Vagina (tissue), 2 donors: ENCODE data around the gene TNFRSF1B. TPM values are rescaled to one million over a fixed set of nuclear protein-coding genes. Genes with fewer than 3 reads are reported as not detected.

Source experiments
- DNase-seq, 2 donors: peaks; one replicate each; pipeline ENCODE4 v3.0.0-alpha.2; 2017; ENCODE audit errors: extremely low spot score in 2 of 2
- H3K27ac ChIP-seq: fragments of 200-600 bp; sonication (generic); one replicate; pipeline ENCODE4 v1.5.1; 2019
- H3K27me3 ChIP-seq: fragments of 200-600 bp; sonication (generic); one replicate; pipeline ENCODE4 v1.5.1; 2019
- H3K36me3 ChIP-seq, 2 donors: fragments of 200-600 bp; sonication (generic); one replicate each; pipeline ENCODE4 v1.5.1; 2017 to 2019
- H3K4me1 ChIP-seq: fragments of 200-600 bp; sonication (generic); one replicate; pipeline ENCODE4 v1.5.1; 2019
- H3K4me3 ChIP-seq, 2 donors: fragments of 200-600 bp; sonication (generic); 1 replicate in 1 of 2; 2 replicates in 1 of 2; pipeline ENCODE4 v1.5.1; 2016 to 2019
- H3K9me3 ChIP-seq: fragments of 200-600 bp; sonication (generic); one replicate; pipeline ENCODE4 v1.5.1; 2019
- POLR2A ChIP-seq, 2 donors: fragments of 450-650 bp; IDR thresholded peaks; one replicate each; pipeline ENCODE4 v1.6.1; 2017; ENCODE audit warnings: antibody characterized with exemption in 2 of 2, mild to moderate bottlenecking in 2 of 2, moderate library complexity in 2 of 2
- POLR2AphosphoS5 ChIP-seq, 2 donors: sonication (generic); formaldehyde crosslinking; IDR thresholded peaks; one replicate each; pipeline ENCODE4 v1.9.0; 2017; ENCODE audit warnings: antibody characterized with exemption in 2 of 2, mild to moderate bottlenecking in 2 of 2, low read depth in 1 of 2; ENCODE audit not compliant: insufficient read depth in 1 of 2
- intact Hi-C: fragments of 100-400 bp; cut with DNase I; formaldehyde crosslinking; loops from one replicate; pipeline ENCODE4 v1.15.1; 2023
- total RNA-seq: library from RNA; depleted of rRNA; stranded (reverse); fragments of >200 nt; gene quantifications from one replicate; pipeline ENCODE4 v1.2.3, GENCODE V29; 2016
- TF ChIP-seq, protein P1 (sequence below), 3 experiments: fragments of 450-650 bp in 2 of 3; fragments of 200-600 bp in 1 of 3; sonication (generic) in 1 of 3; IDR thresholded peaks; one replicate each; pipeline ENCODE4 v1.5.1; 2017 to 2019; ENCODE audit warnings: antibody characterized with exemption in 3 of 3, mild to moderate bottlenecking in 2 of 3, moderate library complexity in 2 of 3

The TNFRSF1B gene
- total RNA-seq, 1 donor from 2014 or later: 41.0 TPM

GRCh38 chr1:12136916-12137610, 29.7 kb upstream of the TNFRSF1B start:
- no peak for TF ChIP-seq POLR2A (IDR thresholded peaks at IDR 0.05)
- intact Hi-C loops: no loop called here

GRCh38 chr1:12138196-12139168, 28.3 kb upstream of the TNFRSF1B start:
- Histone ChIP-seq H3K9me3 (no peaks in the 10 kb centered on the region), H3K36me3 (no peaks in the 10 kb centered on the region), H3K27me3 (no peaks in the 10 kb centered on the region), H3K27ac (no peak overlapping the region), H3K4me3 (no peak overlapping the region), H3K4me1 (peaks cover 13% of the 10 kb centered on the region)
- intact Hi-C loops: no loop called here
- DNase-seq: no peak
- no peak for TF ChIP-seq POLR2A (IDR thresholded peaks at IDR 0.05)
- TF ChIP-seq, protein P1, sequence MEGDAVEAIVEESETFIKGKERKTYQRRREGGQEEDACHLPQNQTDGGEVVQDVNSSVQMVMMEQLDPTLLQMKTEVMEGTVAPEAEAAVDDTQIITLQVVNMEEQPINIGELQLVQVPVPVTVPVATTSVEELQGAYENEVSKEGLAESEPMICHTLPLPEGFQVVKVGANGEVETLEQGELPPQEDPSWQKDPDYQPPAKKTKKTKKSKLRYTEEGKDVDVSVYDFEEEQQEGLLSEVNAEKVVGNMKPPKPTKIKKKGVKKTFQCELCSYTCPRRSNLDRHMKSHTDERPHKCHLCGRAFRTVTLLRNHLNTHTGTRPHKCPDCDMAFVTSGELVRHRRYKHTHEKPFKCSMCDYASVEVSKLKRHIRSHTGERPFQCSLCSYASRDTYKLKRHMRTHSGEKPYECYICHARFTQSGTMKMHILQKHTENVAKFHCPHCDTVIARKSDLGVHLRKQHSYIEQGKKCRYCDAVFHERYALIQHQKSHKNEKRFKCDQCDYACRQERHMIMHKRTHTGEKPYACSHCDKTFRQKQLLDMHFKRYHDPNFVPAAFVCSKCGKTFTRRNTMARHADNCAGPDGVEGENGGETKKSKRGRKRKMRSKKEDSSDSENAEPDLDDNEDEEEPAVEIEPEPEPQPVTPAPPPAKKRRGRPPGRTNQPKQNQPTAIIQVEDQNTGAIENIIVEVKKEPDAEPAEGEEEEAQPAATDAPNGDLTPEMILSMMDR (IDR thresholded peaks at IDR 0.05): no peak
- TF ChIP-seq POLR2AphosphoS5 (IDR thresholded peaks at IDR 0.05; ENCODE audit: insufficient read depth in 1 of 2, low read depth in 1 of 2): no peak

More at GRCh38 chr1:12136916-12137610, 29.7 kb upstream of the TNFRSF1B start:
- Histone ChIP-seq H3K27ac (no peak overlapping the region), H3K4me1 (peaks cover 18% of the 10 kb centered on the region), H3K9me3 (no peaks in the 10 kb centered on the region), H3K4me3 (no peak overlapping the region), H3K27me3 (no peaks in the 10 kb centered on the region), H3K36me3 (no peaks in the 10 kb centered on the region)
- no peak for DNase-seq

DNA sequence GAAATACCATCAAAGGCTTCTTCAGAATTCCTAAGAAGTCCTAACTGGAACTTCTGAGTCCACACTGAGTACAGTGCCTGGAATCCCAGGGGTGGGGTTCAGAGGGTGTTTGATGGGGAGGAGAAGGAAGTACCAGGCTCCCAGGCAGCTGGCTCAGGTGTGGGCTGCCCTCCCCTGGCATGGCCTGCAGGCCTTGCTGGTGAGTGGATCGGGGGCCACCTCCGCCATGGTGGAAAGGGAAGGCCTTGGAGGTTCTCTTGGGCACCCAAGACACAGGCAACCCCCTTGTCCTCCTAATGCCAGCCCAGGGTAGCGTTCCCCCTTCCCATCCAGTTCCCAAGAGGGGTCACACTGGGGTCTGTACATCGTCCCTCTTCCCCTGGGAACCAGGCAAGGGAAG, 26.8 kb upstream of the TNFRSF1B start:
- H3K9me3 ChIP-seq: no peaks in the 10 kb centered on the region
- no peak for DNase-seq
- peaks cover 21% of the 10 kb centered on the region for H3K4me1 ChIP-seq
- H3K36me3 ChIP-seq: no peaks in the 10 kb centered on the region
- intact Hi-C loops: no loop called here
- no peak overlapping the region for H3K4me3 ChIP-seq
- H3K27me3 ChIP-seq: no peaks in the 10 kb centered on the region
- TF ChIP-seq POLR2AphosphoS5 (IDR thresholded peaks at IDR 0.05; ENCODE audit: insufficient read depth in 1 of 2, low read depth in 1 of 2): no peak
- no peak for TF ChIP-seq POLR2A (IDR thresholded peaks at IDR 0.05)
- TF ChIP-seq, protein P1 (IDR thresholded peaks at IDR 0.05): no peak
- no peak overlapping the region for H3K27ac ChIP-seq

DNA sequence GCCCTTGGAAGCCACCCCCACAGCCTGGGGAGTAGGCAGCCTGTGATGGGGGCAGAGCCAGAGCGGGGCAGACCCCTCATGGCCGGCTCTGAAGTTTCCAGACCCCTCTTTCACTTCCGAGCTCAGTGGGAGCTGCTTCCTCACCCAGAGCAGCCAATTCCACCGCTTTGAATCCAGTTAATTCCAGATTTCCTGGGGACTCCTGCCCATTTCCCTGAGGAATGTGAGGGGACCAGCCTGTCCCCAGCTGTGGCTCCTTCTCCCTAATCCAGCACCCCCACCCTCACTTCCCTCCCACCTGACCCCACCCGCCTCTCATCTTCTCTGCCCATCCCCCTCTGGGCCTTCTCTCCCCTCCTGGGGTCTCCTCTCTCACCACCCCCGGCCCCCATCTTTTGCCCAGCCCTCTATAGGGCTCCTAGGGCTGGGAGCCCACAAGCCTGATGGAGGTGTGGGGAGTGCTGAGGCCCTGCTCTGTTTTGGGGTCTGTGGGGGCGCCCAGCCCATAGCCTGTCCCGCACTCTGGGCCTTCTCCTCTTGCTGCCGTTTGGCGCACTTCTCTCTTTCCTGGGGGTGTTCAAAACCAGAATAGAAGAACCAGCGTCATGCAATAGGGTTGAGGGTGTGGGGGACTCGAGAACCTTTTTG, 26.2 kb upstream of the TNFRSF1B start:
- TF ChIP-seq POLR2A (IDR thresholded peaks at IDR 0.05): no peak
- TF ChIP-seq, protein P1 (IDR thresholded peaks at IDR 0.05): no peak
- TF ChIP-seq POLR2AphosphoS5 (IDR thresholded peaks at IDR 0.05; ENCODE audit: insufficient read depth in 1 of 2, low read depth in 1 of 2): no peak
- no peaks in the 10 kb centered on the region for H3K27me3 ChIP-seq
- H3K27ac ChIP-seq: no peak overlapping the region
- peaks cover 16% of the 10 kb centered on the region for H3K4me1 ChIP-seq
- no peaks in the 10 kb centered on the region for H3K36me3 ChIP-seq
- intact Hi-C loops: no loop called here
- no peaks in the 10 kb centered on the region for H3K9me3 ChIP-seq
- no peak overlapping the region for H3K4me3 ChIP-seq
- no peak for DNase-seq

- DNase-seq: no peak
- intact Hi-C loops: no loop called here
- H3K27ac ChIP-seq: no peak overlapping the region
- no peak overlapping the region for H3K4me3 ChIP-seq
- TF ChIP-seq POLR2A (IDR thresholded peaks at IDR 0.05): no peak
- TF ChIP-seq, protein P1 (IDR thresholded peaks at IDR 0.05): no peak
- no peak for TF ChIP-seq POLR2AphosphoS5 (IDR thresholded peaks at IDR 0.05; ENCODE audit: insufficient read depth in 1 of 2, low read depth in 1 of 2)
- no peaks in the 10 kb centered on the region for H3K36me3 ChIP-seq
- H3K27me3 ChIP-seq: no peaks in the 10 kb centered on the region
- H3K4me1 ChIP-seq: peaks cover 14% of the 10 kb centered on the region
- H3K9me3 ChIP-seq: no peaks in the 10 kb centered on the region
These were observed 25.5 kb upstream of the TNFRSF1B start for GRCh38 chr1:12141163-12141850.
